H1 (cell line): ENCODE data around the gene TMPRSS3. TPM values are rescaled to one million over a fixed set of nuclear protein-coding genes. Genes with fewer than 3 reads are reported as not detected.

Experiments
- CTCF ChIA-PET: fragments of 300-600 bp; sonication (Branson Sonifier 250); formaldehyde crosslinking; loops from one replicate; lab custom pipeline; 2021; ENCODE audit not compliant: partially characterized antibody; lab: Charles Lee
- POLR2A ChIA-PET: fragments of 300-600 bp; sonication (Branson Sonifier 250); formaldehyde crosslinking; loops from one replicate; lab custom pipeline; 2021; ENCODE audit warnings: inconsistent platforms; ENCODE audit not compliant: partially characterized antibody; lab: Charles Lee
- DNase-seq, 2 experiments: peaks; one replicate each; pipeline versions ENCODE4 v3.0.0 to v3.0.0-alpha.2; 2010 to 2022; ENCODE audit warnings: low spot score in 2 of 2, low read depth in 1 of 2, mixed read lengths in 1 of 2
- FAIRE-seq: peaks from 2 replicates; lab custom pipeline; 2011; peaks lifted over from hg19 to GRCh38; lab: Jason Lieb, UNC
- H2AFZ ChIP-seq: 2 replicates; pipeline ENCODE4 v1.8.1; 2012; ENCODE audit warnings: low read length, inconsistent platforms
- H2AK5ac ChIP-seq: 2 replicates; pipeline ENCODE4 v1.6.1; 2013; ENCODE audit warnings: low read depth, low read length
- H2BK120ac ChIP-seq: replicated peaks from 2 replicates; pipeline ENCODE3; 2013; ENCODE audit warnings: low read depth, low read length, inconsistent platforms
- H2BK12ac ChIP-seq: 2 replicates; pipeline ENCODE4 v1.6.1; 2013; ENCODE audit warnings: low read depth, low read length
- H2BK15ac ChIP-seq: 2 replicates; pipeline ENCODE4 v1.6.1; 2013; ENCODE audit warnings: low read length
- H2BK20ac ChIP-seq: 2 replicates; pipeline ENCODE4 v1.6.1; 2013; ENCODE audit warnings: low read length
- H2BK5ac ChIP-seq: 2 replicates; pipeline ENCODE4 v1.6.1; 2013; ENCODE audit warnings: low read depth, low read length
- H3K14ac ChIP-seq: 2 replicates; pipeline ENCODE4 v1.6.1; 2013; ENCODE audit warnings: inconsistent platforms; ENCODE audit not compliant: insufficient read length
- H3K18ac ChIP-seq: 2 replicates; pipeline ENCODE4 v1.6.1; 2013; ENCODE audit warnings: low read length; ENCODE audit errors: extremely low read depth
- H3K23ac ChIP-seq: 2 replicates; pipeline ENCODE4 v1.6.1; 2013; ENCODE audit warnings: inconsistent platforms; ENCODE audit not compliant: insufficient read length
- H3K23me2 ChIP-seq: 2 replicates; pipeline ENCODE4 v1.6.1; 2013; ENCODE audit warnings: low read depth, low read length
- H3K27ac ChIP-seq: 2 replicates; pipeline ENCODE4 v1.6.1; 2011; ENCODE audit warnings: low read depth, low read length, inconsistent platforms
- H3K27me3 ChIP-seq, 4 experiments: replicated peaks in 1 of 4; 1 replicate in 1 of 4; 2 replicates in 3 of 4; pipeline versions ENCODE4 v1.6.1 to v1.8.1; 2011 to 2013; ENCODE audit warnings: low read length in 3 of 4, mild to moderate bottlenecking in 3 of 4, inconsistent platforms in 2 of 4, mixed read lengths in 2 of 4, moderate library complexity in 1 of 4; ENCODE audit not compliant: control insufficient read depth in 3 of 4, insufficient read depth in 3 of 4; ENCODE audit errors: extremely low read depth in 1 of 4
- H3K36me3 ChIP-seq, 4 experiments: 2 replicates each; pipeline versions ENCODE4 v1.6.1 to v1.8.1; 2011 to 2013; ENCODE audit warnings: mild to moderate bottlenecking in 4 of 4, low read length in 3 of 4, moderate library complexity in 2 of 4, control low read depth in 1 of 4, inconsistent platforms in 1 of 4; ENCODE audit not compliant: insufficient read depth in 4 of 4, control insufficient read depth in 2 of 4
- H3K4ac ChIP-seq: replicated peaks from 2 replicates; pipeline ENCODE3; 2013; ENCODE audit warnings: low read length, low read depth, mixed read lengths, inconsistent platforms; ENCODE audit not compliant: insufficient read length
- H3K4me1 ChIP-seq, 4 experiments: replicated peaks in 1 of 4; 1 replicate in 1 of 4; 2 replicates in 3 of 4; pipeline versions ENCODE4 v1.6.1 to v1.8.1; 2011 to 2013; ENCODE audit warnings: low read length in 3 of 4, inconsistent platforms in 2 of 4, mixed read lengths in 1 of 4; ENCODE audit not compliant: insufficient read depth in 4 of 4, control insufficient read depth in 3 of 4
- H3K4me2 ChIP-seq, 2 experiments: 2 replicates each; pipeline versions ENCODE4 v1.6.1 to v1.8.1; 2011 to 2013; ENCODE audit warnings: low read depth in 2 of 2, low read length in 2 of 2, control low read depth in 1 of 2, inconsistent platforms in 1 of 2, mild to moderate bottlenecking in 1 of 2; ENCODE audit not compliant: insufficient read depth in 1 of 2
- H3K4me3 ChIP-seq, 4 experiments: fragments of 200-600, 300-600 bp in 1 of 4; sonication (generic), shearing (Covaris generic), sonication (Bioruptor Twin) in 1 of 4; 2 replicates each; pipeline versions ENCODE4 v1.5.1 to v1.8.1; 2011 to 2016; ENCODE audit warnings: low read length in 4 of 4, low read depth in 3 of 4, control low read depth in 2 of 4, inconsistent platforms in 2 of 4, mild to moderate bottlenecking in 2 of 4, mixed read lengths in 1 of 4, moderate library complexity in 1 of 4; ENCODE audit not compliant: insufficient read depth in 2 of 4; ENCODE audit errors: extremely low read depth in 1 of 4
- H3K56ac ChIP-seq: replicated peaks from 2 replicates; pipeline ENCODE3; 2013; ENCODE audit warnings: low read depth, mild to moderate bottlenecking, mixed read lengths, low read length, inconsistent platforms; ENCODE audit not compliant: insufficient read length
- H3K79me1 ChIP-seq: 2 replicates; pipeline ENCODE4 v1.6.1; 2013; ENCODE audit warnings: low read depth, low read length, control low read depth
- H3K79me2 ChIP-seq, 2 experiments: 2 replicates each; pipeline versions ENCODE4 v1.6.1 to v1.8.1; 2012 to 2013; ENCODE audit warnings: low read length in 2 of 2, mild to moderate bottlenecking in 2 of 2, inconsistent platforms in 1 of 2; ENCODE audit not compliant: insufficient read depth in 2 of 2, control insufficient read depth in 1 of 2
- H3K9ac ChIP-seq, 4 experiments: replicated peaks in 1 of 4; 1 replicate in 1 of 4; 2 replicates in 3 of 4; pipeline versions ENCODE4 v1.6.1 to v1.8.1; 2011 to 2013; ENCODE audit warnings: low read depth in 3 of 4, low read length in 3 of 4, control low read depth in 2 of 4, mild to moderate bottlenecking in 2 of 4, moderate library complexity in 2 of 4, inconsistent platforms in 1 of 4; ENCODE audit errors: extremely low read depth in 1 of 4
- H3K9me3 ChIP-seq, 2 experiments: 2 replicates each; pipeline versions ENCODE4 v1.6.1 to v1.8.1; 2012 to 2013; ENCODE audit warnings: mild to moderate bottlenecking in 2 of 2, moderate library complexity in 2 of 2, control low read depth in 1 of 2, inconsistent platforms in 1 of 2, low read depth in 1 of 2, low read length in 1 of 2, mixed read lengths in 1 of 2; ENCODE audit not compliant: insufficient read depth in 2 of 2
- H4K20me1 ChIP-seq, 2 experiments: replicated peaks in 1 of 2; 2 replicates each; pipeline versions ENCODE3 to v1.8.1; 2011 to 2013; ENCODE audit warnings: inconsistent platforms in 2 of 2, low read length in 2 of 2, mild to moderate bottlenecking in 1 of 2; ENCODE audit not compliant: insufficient read depth in 2 of 2, control insufficient read depth in 1 of 2
- H4K5ac ChIP-seq: 2 replicates; pipeline ENCODE4 v1.6.1; 2013; ENCODE audit warnings: low read length, low read depth, mixed read lengths, inconsistent platforms; ENCODE audit not compliant: insufficient read length
- H4K8ac ChIP-seq: 2 replicates; pipeline ENCODE4 v1.8.0; 2013; ENCODE audit warnings: mild to moderate bottlenecking, moderate library complexity, low read length, inconsistent platforms; ENCODE audit not compliant: insufficient read depth; ENCODE audit errors: extremely low read depth
- H4K91ac ChIP-seq: replicated peaks from 2 replicates; pipeline ENCODE3; 2013; ENCODE audit warnings: low read length, mixed read lengths, inconsistent platforms; ENCODE audit not compliant: insufficient read length
- BACH1 ChIP-seq: IDR thresholded peaks from 2 replicates; pipeline ENCODE4 v1.6.1; 2012; ENCODE audit warnings: low read length, improper control_type of control experiment
- CBX8 ChIP-seq: fragments of 300-800, 300-1000 bp; sonication (generic); IDR thresholded peaks from 2 replicates; pipeline ENCODE4 v1.7.1; 2016; ENCODE audit warnings: low read depth, low read length, borderline replicate concordance
- CTBP2 ChIP-seq: IDR thresholded peaks from 2 replicates; pipeline ENCODE4 v1.7.0; 2011; ENCODE audit warnings: borderline replicate concordance, mild to moderate bottlenecking, moderate library complexity, mixed read lengths, low read length; ENCODE audit not compliant: insufficient read depth, insufficient read length
- EP300 ChIP-seq, 2 experiments: IDR thresholded peaks; 1 replicate in 1 of 2; 2 replicates in 1 of 2; pipeline ENCODE4 v1.6.1; 2011 to 2012; ENCODE audit warnings: low read depth in 2 of 2, low read length in 2 of 2, mild to moderate bottlenecking in 2 of 2, borderline replicate concordance in 1 of 2, inconsistent platforms in 1 of 2, moderate library complexity in 1 of 2
- JUN ChIP-seq: IDR thresholded peaks from 2 replicates; pipeline ENCODE4 v1.6.1; 2011; ENCODE audit warnings: low read depth, mild to moderate bottlenecking, improper control_type of control experiment, low read length
- JUND ChIP-seq: IDR thresholded peaks from 2 replicates; pipeline ENCODE4 v1.6.1; 2011; ENCODE audit warnings: mild to moderate bottlenecking, improper control_type of control experiment, low read length
- TAF1 ChIP-seq: IDR thresholded peaks from 2 replicates; pipeline ENCODE4 v1.6.1; 2011; ENCODE audit warnings: mild to moderate bottlenecking, low read depth, low read length
- TEAD4 ChIP-seq: IDR thresholded peaks from 2 replicates; pipeline ENCODE4 v1.6.1; 2012; ENCODE audit warnings: low read depth, low read length, inconsistent platforms, mixed read lengths
- WGBS, 2 experiments: shearing (Covaris generic) in 1 of 2; methylation state at CpG; one replicate each; pipeline versions ENCODE4 v1.1.6 to v1.1.7; 2013 to 2015; ENCODE audit warnings: low lambda C conversion rate in 2 of 2, mixed read lengths in 2 of 2, inconsistent platforms in 1 of 2, low coverage in 1 of 2, missing lambda C conversion rate in 1 of 2; ENCODE audit not compliant: insufficient replicate concordance in 2 of 2, insufficient coverage in 1 of 2, insufficient read length in 1 of 2; ENCODE audit errors: extremely low coverage in 1 of 2, missing lambda C conversion rate in 1 of 2; 5-methylcytosine and 5-hydroxymethylcytosine counted together
- polyA plus RNA-seq, 7 experiments: library from polyadenylated mRNA; depleted of rRNA in 3 of 7; stranded (reverse) in 5 of 7; unstranded in 2 of 7; fragments of >200 nt in 5 of 7; fragments of 200-250 nt in 2 of 7; gene quantifications; 1 replicate in 5 of 7; 2 replicates in 1 of 7; 4 replicates in 1 of 7; pipeline versions ENCODE4 v1.2.1 to v1.2.3, GENCODE V29; 2011 to 2013; ENCODE audit warnings: missing spikeins in 2 of 7, mixed read lengths in 2 of 7
- total RNA-seq: library from RNA; stranded (reverse); fragmentation: NEBNext Ultra II Directional; extraction: Animal tissue kit (Norgen Biotek cat#: 25700); gene quantifications from 2 replicates; pipeline ENCODE4 v1.2.1, GENCODE V29; 2021
- TF ChIP-seq, protein P1 (sequence below): IDR thresholded peaks from 2 replicates; pipeline ENCODE4 v1.6.1; 2012; ENCODE audit warnings: low read length, inconsistent platforms
- TF ChIP-seq, protein P2 (sequence below): IDR thresholded peaks from 2 replicates; pipeline ENCODE4 v1.6.1; 2011; ENCODE audit warnings: low read depth, mild to moderate bottlenecking, low read length; ENCODE audit not compliant: insufficient read depth

The TMPRSS3 gene
- total and polyA plus RNA-seq, 2 of the 8 experiments (the other 6 are each of a cell fraction or from before 2014, with no cell fraction given) = 0.38 TPM; not detected in 1

DNA sequence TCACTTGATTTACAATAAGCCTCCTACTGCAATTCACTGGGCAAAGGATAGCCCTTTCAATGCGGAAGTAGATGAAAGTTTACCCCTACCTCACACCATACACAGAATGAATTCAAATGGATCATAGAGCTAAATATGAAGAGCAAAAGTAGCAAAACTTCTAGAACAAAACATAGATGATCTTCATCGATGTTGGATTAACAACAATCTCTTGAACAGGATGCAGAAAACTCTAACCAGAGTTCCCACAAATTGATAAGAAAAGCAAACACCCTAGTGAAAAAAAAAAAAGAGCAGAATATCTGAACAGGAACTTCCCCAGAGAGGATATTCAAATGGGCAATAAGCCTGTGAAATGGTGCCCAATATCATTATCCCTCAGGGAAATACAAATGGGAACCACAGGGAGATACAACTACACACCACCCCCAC, 6.0 kb upstream of the TMPRSS3 start:
- peaks cover 0 to 4% (median 0%) of the 10 kb centered on the region in 4 experiments; a peak in 1 of 7 replicates for H3K4me1 ChIP-seq
- no peak overlapping the region for H2BK120ac ChIP-seq
- H2AK5ac ChIP-seq = no peak overlapping the region
- no peak overlapping the region for H2BK12ac ChIP-seq
- no peak overlapping the region for H3K27ac ChIP-seq
- no peak overlapping the region for H2BK5ac ChIP-seq
- 87% methylated on average over 2 of the region's 2 CpGs; no CpG with 5 or more reads in 1 of the 2 experiments for WGBS, 2 experiments
- H3K4me2 ChIP-seq = no peak overlapping the region
- DNase-seq (no peak), FAIRE-seq (no peak)
- H3K9ac ChIP-seq = no peak overlapping the region
- no peak overlapping the region for H3K4me3 ChIP-seq
- H3K79me2 ChIP-seq = no peaks in the 10 kb centered on the region
- H4K8ac ChIP-seq = no peak overlapping the region
- no peak overlapping the region for H3K4ac ChIP-seq
- no peak overlapping the region for H2BK20ac ChIP-seq
- no peak overlapping the region for H3K18ac ChIP-seq
- no peak overlapping the region for H4K5ac ChIP-seq
- no peaks in the 10 kb centered on the region for H3K36me3 ChIP-seq
- H3K9me3 ChIP-seq = peaks cover 3 to 7% of the 10 kb centered on the region in 2 experiments; a peak in 2 of 4 replicates
- no peak overlapping the region for H2AFZ ChIP-seq
- no peaks in the 10 kb centered on the region for H3K79me1 ChIP-seq
- ChIA-PET CTCF (interaction anchor here (0.8 to 1.1 kb wide), 3 partner anchors 8 to 48 kb away, joined by 3 read pairs; no protein-coding TSS in a partner anchor), POLR2A (no interaction called here)
- no peak overlapping the region for H3K56ac ChIP-seq
- H3K23me2 ChIP-seq = no peaks in the 10 kb centered on the region
- no peaks in the 10 kb centered on the region for H4K20me1 ChIP-seq
- H2BK15ac ChIP-seq = no peak overlapping the region
- H3K27me3 ChIP-seq = no peaks in the 10 kb centered on the region
- no peak overlapping the region for H3K23ac ChIP-seq
- no peak overlapping the region for H4K91ac ChIP-seq
- H3K14ac ChIP-seq = no peak overlapping the region
- TF ChIP-seq JUND = no peak
- no peak for TF ChIP-seq TAF1
- TF ChIP-seq, protein P1, sequence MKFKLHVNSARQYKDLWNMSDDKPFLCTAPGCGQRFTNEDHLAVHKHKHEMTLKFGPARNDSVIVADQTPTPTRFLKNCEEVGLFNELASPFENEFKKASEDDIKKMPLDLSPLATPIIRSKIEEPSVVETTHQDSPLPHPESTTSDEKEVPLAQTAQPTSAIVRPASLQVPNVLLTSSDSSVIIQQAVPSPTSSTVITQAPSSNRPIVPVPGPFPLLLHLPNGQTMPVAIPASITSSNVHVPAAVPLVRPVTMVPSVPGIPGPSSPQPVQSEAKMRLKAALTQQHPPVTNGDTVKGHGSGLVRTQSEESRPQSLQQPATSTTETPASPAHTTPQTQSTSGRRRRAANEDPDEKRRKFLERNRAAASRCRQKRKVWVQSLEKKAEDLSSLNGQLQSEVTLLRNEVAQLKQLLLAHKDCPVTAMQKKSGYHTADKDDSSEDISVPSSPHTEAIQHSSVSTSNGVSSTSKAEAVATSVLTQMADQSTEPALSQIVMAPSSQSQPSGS = no peak
- no peak for TF ChIP-seq CBX8
- TF ChIP-seq, protein P2, sequence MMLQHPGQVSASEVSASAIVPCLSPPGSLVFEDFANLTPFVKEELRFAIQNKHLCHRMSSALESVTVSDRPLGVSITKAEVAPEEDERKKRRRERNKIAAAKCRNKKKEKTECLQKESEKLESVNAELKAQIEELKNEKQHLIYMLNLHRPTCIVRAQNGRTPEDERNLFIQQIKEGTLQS = no peak
- TF ChIP-seq BACH1 = no peak
- no peak for TF ChIP-seq JUN
- TF ChIP-seq CTBP2 = no peak
- TF ChIP-seq TEAD4 = no peak
- TF ChIP-seq EP300 (IDR thresholded peaks at IDR 0.05; ENCODE audit: borderline replicate concordance in 1 of 2, low read depth in 2 of 2, low read length in 2 of 2) = no peak
